Ramos (cell line): ENCODE data around the gene EXOSC3.
"Not testable (repeated sequence)": the region's sequence is repeated elsewhere in the genome, so short reads cannot be mapped to it uniquely, and the experiment has no call there.

Experiments
- in situ Hi-C: fragments of 300-500 bp; cut with MboI; formaldehyde crosslinking; loops from one replicate; pipeline ENCODE4 v1.14.3; 2022; ENCODE audit warnings: low sequenced_read_pairs; ENCODE audit not compliant: unreplicated experiment

The EXOSC3 gene

GRCh38 chr9:37778534-37778933, 6.3 kb downstream of the EXOSC3 start:
- in situ Hi-C loops = no loop called here

DNA sequence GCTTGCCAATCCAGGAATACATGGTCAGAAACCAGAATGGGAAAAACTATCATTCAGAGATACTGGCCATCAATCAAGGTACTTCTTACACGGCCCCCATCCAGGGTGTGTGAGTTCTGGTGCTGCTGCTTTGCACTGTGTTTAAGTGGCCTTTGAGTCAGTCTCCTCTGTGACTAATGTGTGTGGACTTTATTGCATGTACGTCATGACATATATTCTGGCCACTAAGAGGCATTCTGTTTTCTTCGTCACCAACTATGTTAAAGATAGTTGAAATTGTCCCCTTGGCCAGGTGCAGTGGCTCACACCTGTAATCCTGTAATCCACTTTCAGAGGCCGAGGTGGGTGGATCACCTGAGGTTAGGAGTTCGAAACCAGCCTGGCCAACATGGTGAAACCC, 8.5 kb downstream of the EXOSC3 start:
- in situ Hi-C loops = no loop called here

DNA sequence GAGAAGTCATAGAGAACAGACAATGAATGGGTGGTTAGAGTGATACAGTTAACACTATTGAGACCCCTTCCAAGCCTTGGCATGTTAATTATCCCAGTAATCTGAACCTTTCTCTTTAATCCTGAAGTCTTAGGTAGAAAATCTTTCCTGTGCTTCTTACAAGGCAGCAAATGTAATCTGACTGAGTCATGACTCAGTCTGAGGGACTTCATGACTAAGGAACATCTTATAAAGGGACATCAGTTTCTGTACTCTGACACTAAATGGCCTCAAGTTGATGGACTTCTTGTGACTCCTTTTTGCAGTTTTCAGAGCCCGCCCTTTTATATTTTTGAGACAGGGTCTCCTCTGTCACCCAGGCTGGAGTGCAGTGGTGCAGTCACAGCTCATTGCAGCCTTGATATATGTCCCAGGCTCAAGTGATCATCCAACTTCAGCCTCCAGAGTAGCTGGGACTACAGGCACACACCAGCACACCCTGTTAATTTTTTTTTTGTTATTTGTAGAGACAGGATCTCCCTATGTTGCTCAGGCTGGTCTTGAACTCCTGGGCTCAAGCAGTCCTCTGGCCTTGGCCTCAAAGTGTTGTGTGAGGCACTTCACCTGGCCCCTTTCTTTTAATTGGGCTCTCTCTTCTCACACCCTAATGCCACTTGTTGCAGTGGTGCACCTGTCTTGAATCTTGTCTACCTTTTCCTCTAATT, 9.5 kb downstream of the EXOSC3 start:
- in situ Hi-C loops = no loop called here

- in situ Hi-C loops = no loop called here
Observed at GRCh38 chr9:37769995-37770394, 14.9 kb downstream of the EXOSC3 start.

GRCh38 chr9:37769306-37769705, 15.6 kb downstream of the EXOSC3 start:
- in situ Hi-C loops = no loop called here

DNA sequence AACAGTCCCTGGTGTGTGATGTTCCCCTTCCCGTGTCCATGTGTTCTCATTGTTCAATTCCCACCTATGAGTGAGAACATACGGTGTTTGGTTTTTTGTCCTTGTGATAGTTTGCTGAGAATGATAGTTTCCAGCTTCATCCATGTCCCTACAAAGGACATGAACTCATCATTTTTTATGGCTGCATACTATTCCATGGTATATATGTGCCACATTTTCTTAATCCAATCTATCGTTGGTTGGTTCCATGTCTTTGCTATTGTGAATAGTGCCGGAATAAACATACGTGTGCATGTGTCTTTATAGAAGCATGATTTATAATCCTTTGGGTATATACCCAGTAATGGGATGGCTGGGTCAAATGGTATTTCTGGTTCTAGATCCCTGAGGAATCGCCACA, 19.6 kb downstream of the EXOSC3 start:
- in situ Hi-C loops = not testable (repeated sequence)

DNA sequence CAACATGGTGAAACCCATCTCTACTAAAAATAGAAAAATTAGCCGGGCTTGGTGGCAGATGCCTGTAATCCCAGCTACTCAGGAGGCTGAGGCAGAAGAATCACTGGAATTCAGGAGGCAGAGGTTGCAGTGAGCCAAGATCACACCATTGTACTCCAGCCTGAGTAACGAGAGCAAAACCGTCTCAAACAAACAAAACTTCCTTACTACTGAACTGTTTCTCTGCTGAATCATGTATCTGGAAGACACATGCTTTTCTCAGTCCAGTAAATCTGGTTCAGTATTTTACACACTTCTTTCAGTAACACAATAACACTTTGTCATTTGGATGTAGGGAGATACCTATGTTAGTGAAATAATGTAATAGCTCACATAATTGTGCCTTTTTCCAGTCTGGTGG, 23.4 kb downstream of the EXOSC3 start:
- in situ Hi-C loops = no loop called here

GRCh38 chr9:37760416-37761161, 24.3 kb downstream of the EXOSC3 start:
- in situ Hi-C loops = no loop called here

DNA sequence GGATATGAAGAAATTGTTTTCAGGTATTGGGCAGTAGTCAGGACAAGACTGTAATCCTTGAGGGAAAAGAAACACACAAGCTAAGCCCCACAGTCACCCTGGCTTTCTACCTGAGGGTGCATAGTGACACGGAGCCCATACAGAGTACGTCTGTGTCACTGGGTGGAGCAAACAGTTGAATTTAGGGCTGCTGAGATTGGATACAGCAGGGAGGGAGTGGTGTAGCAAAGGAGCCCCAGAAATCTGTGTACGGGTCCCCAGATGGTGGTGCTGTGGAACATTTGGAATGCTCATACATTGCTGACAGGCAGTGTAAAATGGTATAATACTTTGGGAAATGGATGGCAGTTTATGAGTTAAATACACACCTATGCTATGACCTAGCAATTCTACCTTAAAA, 26.1 kb downstream of the EXOSC3 start:
- in situ Hi-C loops = no loop called here

DNA sequence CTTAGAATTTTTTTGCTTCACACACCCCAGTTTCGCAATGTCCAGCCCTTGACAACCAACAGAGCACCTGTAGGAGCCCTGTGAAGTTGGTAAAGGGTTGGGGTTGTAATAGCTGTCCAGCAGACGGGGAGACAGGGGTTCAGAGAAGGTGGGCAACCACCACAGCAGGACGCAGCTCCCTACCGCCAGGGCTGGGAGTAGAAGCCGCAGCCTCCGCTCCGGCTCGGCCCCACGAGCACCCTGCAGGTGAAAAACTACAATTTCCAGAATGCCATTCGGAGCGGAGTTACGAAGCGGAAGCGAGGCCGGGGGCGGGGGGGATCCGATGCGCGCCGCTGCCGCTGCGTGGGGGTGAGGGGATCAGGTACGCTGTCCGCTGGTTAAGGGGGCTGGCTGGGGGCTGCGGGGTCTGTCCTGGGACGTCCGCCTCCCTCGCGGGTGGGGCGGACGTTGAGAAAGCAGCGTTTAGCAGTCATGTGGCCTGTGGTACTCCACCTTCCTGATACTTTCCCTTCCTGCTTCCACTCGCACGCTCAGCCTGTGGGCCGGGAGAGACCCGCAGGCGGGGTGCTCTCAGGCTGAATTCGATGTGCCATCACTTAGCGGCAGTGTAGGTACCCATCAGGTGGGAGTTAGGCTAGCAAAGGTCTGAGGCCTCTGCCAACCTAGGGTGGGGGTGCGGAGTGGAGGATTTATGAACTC, 31.2 kb downstream of the EXOSC3 start, which contains the start of gene TRMT10B:
TRMT10B (plus strand) TSS at position 317 of the 702 bp plus-strand sequence. CDS start 8,127 bp downstream, outside the sequence.
- in situ Hi-C loops = no loop called here

DNA sequence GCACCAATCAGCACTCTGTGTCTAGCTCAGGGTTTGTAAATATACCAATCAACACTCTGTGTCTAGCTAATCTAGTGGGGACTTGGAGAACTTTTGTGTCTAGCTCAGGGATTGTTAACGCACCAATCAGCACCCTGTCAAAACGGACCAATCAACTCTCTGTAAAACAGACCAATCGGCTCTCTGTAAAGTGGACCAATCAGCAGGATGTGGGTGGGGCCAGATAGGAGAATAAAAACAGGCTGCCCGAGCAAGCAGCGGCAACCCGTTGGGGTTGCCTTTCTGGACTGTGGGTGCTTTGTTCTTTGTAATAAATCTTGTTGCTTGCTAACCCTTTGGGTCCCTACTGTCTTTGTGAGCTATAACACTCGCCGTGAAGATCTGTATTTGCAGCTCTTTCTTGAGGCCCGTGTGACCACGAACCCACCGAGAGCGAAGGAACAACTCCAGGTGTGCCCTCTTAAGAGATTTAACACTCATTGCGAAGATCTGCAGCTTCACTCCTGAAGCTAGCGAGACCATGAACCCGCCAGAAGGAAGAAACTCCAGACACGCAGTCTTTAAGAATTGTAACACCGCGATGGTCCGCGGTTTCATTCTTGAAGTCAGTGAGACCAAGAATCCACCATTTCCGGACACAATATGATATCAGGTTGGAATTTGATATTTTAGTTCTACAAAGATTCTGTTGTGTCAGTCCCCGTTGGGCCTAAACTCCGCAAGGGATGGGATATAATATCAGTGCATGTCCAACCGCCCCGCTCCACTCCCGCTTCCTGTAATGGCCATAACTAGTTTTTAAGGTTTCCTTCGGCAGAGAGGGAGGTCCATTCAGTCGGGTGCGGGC, 32.0 kb downstream of the EXOSC3 start:
- in situ Hi-C loops = no loop called here

GRCh38 chr9:37752112-37752511, 32.8 kb downstream of the EXOSC3 start:
- in situ Hi-C loops = not testable (repeated sequence)

DNA sequence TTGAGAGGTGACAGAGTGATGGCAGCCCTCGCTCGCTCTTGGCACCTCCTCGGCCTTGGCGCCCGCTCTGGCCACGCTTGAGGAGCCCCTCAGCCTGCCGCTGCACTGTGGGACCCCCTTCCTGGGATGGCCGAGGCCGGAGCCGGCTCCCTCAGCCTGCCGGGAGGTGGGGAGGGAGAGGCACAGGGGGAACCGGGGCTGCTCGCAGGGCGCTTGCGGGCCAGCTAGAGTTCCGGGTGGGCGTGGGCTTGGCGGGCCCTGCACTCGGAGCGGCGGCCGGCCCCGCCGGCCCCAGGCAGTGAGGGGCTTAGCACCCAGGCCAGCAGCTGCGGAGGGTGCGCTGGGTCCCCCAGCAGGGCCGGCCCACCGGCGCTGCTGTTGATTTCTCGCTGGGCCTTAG, 33.2 kb downstream of the EXOSC3 start:
- in situ Hi-C loops = not testable (repeated sequence)

- in situ Hi-C loops = no loop called here
Observed at GRCh38 chr9:37751186-37751585, 33.7 kb downstream of the EXOSC3 start.

DNA sequence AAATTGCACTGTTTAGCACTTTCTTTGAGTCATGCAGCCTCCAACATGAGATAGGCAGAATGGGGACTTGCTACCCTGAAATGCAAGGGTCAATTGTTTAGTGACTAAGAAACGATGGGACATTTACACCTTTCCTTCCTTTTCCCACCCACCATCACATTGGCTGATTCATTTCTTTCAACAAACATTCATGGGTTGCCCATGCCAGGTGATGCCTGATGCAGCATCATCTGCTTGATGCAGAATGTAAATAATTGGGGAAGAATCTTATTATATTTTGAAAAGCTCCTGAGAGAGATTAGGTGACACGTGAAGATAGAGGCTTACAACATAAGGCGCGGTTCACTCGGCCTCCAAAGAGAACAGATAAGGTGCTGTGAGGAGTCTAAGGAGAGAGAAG, 35.7 kb downstream of the EXOSC3 start:
- in situ Hi-C loops = no loop called here

DNA sequence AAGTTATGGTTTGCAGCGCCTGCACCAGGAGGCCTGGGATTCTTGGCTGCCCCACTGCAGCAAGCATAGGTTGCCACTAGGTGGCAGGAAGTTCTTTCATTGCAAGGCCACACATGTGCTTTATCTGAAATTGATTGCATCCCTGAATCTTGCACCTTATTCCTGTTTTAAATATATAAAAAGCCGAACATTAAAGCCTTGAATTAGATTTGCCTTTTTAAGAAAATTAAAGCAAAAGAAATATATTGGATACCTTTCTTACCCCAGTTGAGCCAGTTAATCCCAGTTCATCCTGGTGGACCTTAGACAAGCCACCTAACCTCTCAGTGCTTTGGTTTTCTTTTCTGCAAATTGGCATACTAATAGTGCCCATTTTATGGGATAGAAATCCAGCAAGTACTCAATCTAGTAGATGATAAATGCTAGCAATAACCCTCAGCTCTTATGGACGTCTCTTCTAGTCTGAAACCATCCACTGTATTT, 37.6 kb downstream of the EXOSC3 start:
- in situ Hi-C loops = no loop called here

GRCh38 chr9:37746448-37747270, 38.2 kb downstream of the EXOSC3 start:
- in situ Hi-C loops = no loop called here

- in situ Hi-C loops = no loop called here
Observed at GRCh38 chr9:37745970-37746369, 38.9 kb downstream of the EXOSC3 start.

- in situ Hi-C loops = no loop called here
Observed at GRCh38 chr9:37740631-37741328, 44.1 kb downstream of the EXOSC3 start.
